GM19023 (cell line): ENCODE measurements around the gene PIRT.
"Not testable (repeated sequence)": the region's sequence is repeated elsewhere in the genome, so short reads cannot be mapped to it uniquely, and the experiment has no call there.

ENCODE experiments used
- ATAC-seq: cut with Tn5 transposase; IDR thresholded peaks from one replicate; pipeline ENCODE4 v1.9.1; 2021; ENCODE audit warnings: mild to moderate bottlenecking, moderate library complexity; ENCODE audit not compliant: unreplicated experiment

Gene PIRT

GRCh38 chr17:10837921-10838320 is at the start of gene PIRT:
TSS of gene PIRT (minus strand) at chr17:10838087. CDS start at chr17:10825645, 12,442 bp downstream.
- no peak for ATAC-seq

GRCh38 chr17:10881959-10882358 is 44.1 kb upstream of the PIRT start:
- ATAC-seq = no peak

- ATAC-seq = no peak
These were observed 41.4 kb upstream of the PIRT start for GRCh38 chr17:10879190-10879836.

- peak; percentile 57 for ATAC-seq
These were observed 38.2 kb upstream of the PIRT start for GRCh38 chr17:10875984-10876555.

- no peak for ATAC-seq
These were observed 37.6 kb upstream of the PIRT start for GRCh38 chr17:10875430-10875851.

- ATAC-seq = no peak
These were observed 34.0 kb upstream of the PIRT start for GRCh38 chr17:10871914-10872313.

- ATAC-seq = no peak
These were observed 32.6 kb upstream of the PIRT start for GRCh38 chr17:10870336-10871050.

GRCh38 chr17:10868744-10869143 is 30.9 kb upstream of the PIRT start:
- ATAC-seq = not testable (repeated sequence)

- ATAC-seq = no peak
These were observed 21.2 kb upstream of the PIRT start for GRCh38 chr17:10859051-10859450.

- ATAC-seq = no peak
These were observed 20.1 kb upstream of the PIRT start for GRCh38 chr17:10857976-10858375.

GRCh38 chr17:10846636-10847035 is 8.7 kb upstream of the PIRT start:
- ATAC-seq = not testable (repeated sequence)

GRCh38 chr17:10845388-10845751 is 7.5 kb upstream of the PIRT start:
- no peak for ATAC-seq

GRCh38 chr17:10844621-10845387 is 6.9 kb upstream of the PIRT start:
- peak; percentile 85 for ATAC-seq

GRCh38 chr17:10843811-10844210 is 5.9 kb upstream of the PIRT start:
- no peak for ATAC-seq

GRCh38 chr17:10842658-10843057 is 4.8 kb upstream of the PIRT start:
- no peak for ATAC-seq

GRCh38 chr17:10838682-10839081 is 795 bp upstream of the PIRT start:
- no peak for ATAC-seq

- ATAC-seq = no peak
These were observed 809 bp downstream of the PIRT start for GRCh38 chr17:10836966-10837590.

GRCh38 chr17:10836145-10836544 is 1.7 kb downstream of the PIRT start:
- no peak for ATAC-seq

- ATAC-seq = no peak
These were observed 6.2 kb downstream of the PIRT start for GRCh38 chr17:10831696-10832095.

- ATAC-seq = no peak
These were observed 9.9 kb downstream of the PIRT start for GRCh38 chr17:10827898-10828552.
